HepG2 (cell line): Measurements from ENCODE around the gene SNED1. TPM values are rescaled to one million over a fixed set of nuclear protein-coding genes. Genes with fewer than 3 reads are reported as not detected.

Experiments used
- ATAC-seq: fragments of 200-7000 bp; cut with Tn5 transposase; 3 replicates; pipeline ENCODE4 v1.9.1; 2020; ENCODE audit warnings: mild to moderate bottlenecking, moderate library complexity
- BruUV-seq: library from RNA; stranded (reverse); fragments of 400-500 nt; replicated peaks from 2 replicates; lab custom pipeline; 2021; lab: Mats Ljungman, UMichigan
- CTCF ChIA-PET: fragments of 300-600 bp; formaldehyde crosslinking; extraction: SDS; loops from one replicate; lab custom pipeline; 2021; ENCODE audit warnings: low total read pairs, inconsistent platforms, low intra/inter-chr PET ratio; lab: Yijun Ruan, JAX
- POLR2A ChIA-PET: fragments of 350-600 bp; sonication (Branson Sonifier 250); formaldehyde crosslinking; loops from one replicate; lab custom pipeline; 2020; ENCODE audit warnings: antibody characterized with exemption, inconsistent platforms; lab: Yijun Ruan, JAX
- DNase-seq: peaks from one replicate; pipeline ENCODE4 v3.0.0-alpha.2; 2015; ENCODE audit warnings: low spot score
- FAIRE-seq: peaks from 3 replicates; lab custom pipeline; 2011; peaks lifted over from hg19 to GRCh38; lab: Jason Lieb, UNC
- H2AFZ ChIP-seq: one replicate; pipeline ENCODE4 v1.6.1; 2011; ENCODE audit warnings: low read length, inconsistent platforms
- H3K27ac ChIP-seq: fragments of 300-600 bp; 3 replicates; pipeline ENCODE4 v1.8.0; 2011; ENCODE audit warnings: mixed run types, mild to moderate bottlenecking, mixed read lengths, low read length, inconsistent platforms; ENCODE audit not compliant: insufficient read depth; ENCODE audit errors: extremely low read length
- H3K27me3 ChIP-seq, 2 experiments: fragments of 200-600 bp in 1 of 2; 2 replicates in 1 of 2; 3 replicates in 1 of 2; pipeline versions ENCODE4 v1.6.0 to v1.8.0; 2011; ENCODE audit warnings: low read length in 2 of 2, mild to moderate bottlenecking in 2 of 2, moderate library complexity in 2 of 2, inconsistent platforms in 1 of 2; ENCODE audit not compliant: insufficient read depth in 2 of 2, control insufficient read depth in 1 of 2
- H3K36me3 ChIP-seq, 2 experiments: fragments of 200-600 bp in 1 of 2; replicated peaks in 1 of 2; 2 replicates in 1 of 2; 3 replicates in 1 of 2; pipeline versions ENCODE4 v1.5.1 to v1.8.0; 2011; ENCODE audit warnings: low read length in 2 of 2, inconsistent platforms in 1 of 2; ENCODE audit not compliant: insufficient read depth in 2 of 2, control insufficient read depth in 1 of 2
- H3K4me1 ChIP-seq: 2 replicates; pipeline ENCODE4 v1.5.1; 2012; ENCODE audit warnings: low read length, inconsistent platforms; ENCODE audit not compliant: insufficient read depth
- H3K4me2 ChIP-seq: 2 replicates; pipeline ENCODE4 v1.6.0; 2011; ENCODE audit warnings: low read depth, low read length, inconsistent platforms
- H3K4me3 ChIP-seq, 3 experiments: fragments of 200-600 bp in 1 of 3; sonication (generic), shearing (Covaris generic) in 1 of 3; replicated peaks in 1 of 3; 2 replicates each; pipeline ENCODE4 v1.5.1; 2011 to 2016; ENCODE audit warnings: low read length in 3 of 3, inconsistent platforms in 2 of 3, low read depth in 2 of 3, mild to moderate bottlenecking in 2 of 3, control low read depth in 1 of 3, mixed read lengths in 1 of 3; ENCODE audit not compliant: insufficient read depth in 1 of 3
- H3K79me2 ChIP-seq: one replicate; pipeline ENCODE4 v1.6.1; 2011; ENCODE audit warnings: low read length, inconsistent platforms; ENCODE audit not compliant: insufficient read depth
- H3K9ac ChIP-seq: 2 replicates; pipeline ENCODE4 v1.6.0; 2011; ENCODE audit warnings: mild to moderate bottlenecking, low read depth, low read length, inconsistent platforms; ENCODE audit not compliant: insufficient read depth
- H3K9me3 ChIP-seq: 2 replicates; pipeline ENCODE4 v1.5.1; 2012; ENCODE audit warnings: mild to moderate bottlenecking, low read length
- H4K20me1 ChIP-seq: 2 replicates; pipeline ENCODE4 v1.6.0; 2011; ENCODE audit warnings: inconsistent platforms, mild to moderate bottlenecking, low read length, moderate library complexity; ENCODE audit not compliant: insufficient read depth
- CCDC6 ChIP-seq: sonication (generic); formaldehyde crosslinking; IDR thresholded peaks from 2 replicates; pipeline ENCODE4 v1.8.1; 2022; ENCODE audit warnings: mild to moderate bottlenecking, missing genetic modification reagents, moderate library complexity
- HDAC1 ChIP-seq: sonication (generic); formaldehyde crosslinking; IDR thresholded peaks from 2 replicates; pipeline ENCODE4 v1.5.1; 2020; ENCODE audit warnings: mild to moderate bottlenecking, missing genetic modification reagents
- KLF16 ChIP-seq, 2 experiments: sonication (generic) in 1 of 2; formaldehyde crosslinking in 1 of 2; IDR thresholded peaks; 2 replicates each; pipeline versions ENCODE4 v1.6.1 to v1.8.0; 2016 to 2023; ENCODE audit warnings: missing genetic modification reagents in 2 of 2, missing compliant biosample characterization in 1 of 2
- PAWR ChIP-seq: sonication (generic); formaldehyde crosslinking; IDR thresholded peaks from 2 replicates; pipeline ENCODE4 v1.4.0; 2020; ENCODE audit warnings: missing genetic modification reagents, mild to moderate bottlenecking, borderline replicate concordance
- PCBP1 ChIP-seq: fragments of 200-400 bp; formaldehyde crosslinking; IDR thresholded peaks from 2 replicates; pipeline ENCODE4 v1.6.1; 2017; ENCODE audit warnings: mild to moderate bottlenecking, low read depth, low read length, borderline replicate concordance
- PPARG ChIP-seq: conservative IDR thresholded peaks from 2 replicates; pipeline ENCODE4 v1.6.1; 2016; ENCODE audit warnings: missing biosample characterization, missing genetic modification reagents
- SAFB2 ChIP-seq: sonication (generic); formaldehyde crosslinking; IDR thresholded peaks from 2 replicates; pipeline ENCODE4 v1.5.1; 2020; ENCODE audit warnings: missing genetic modification reagents, low read depth, mild to moderate bottlenecking, borderline replicate concordance
- SIN3A ChIP-seq: IDR thresholded peaks from 2 replicates; pipeline ENCODE4 v1.6.1; 2011; ENCODE audit warnings: low read depth, mild to moderate bottlenecking, control low read depth, low read length, borderline replicate concordance
- STAG1 ChIP-seq: sonication (generic); formaldehyde crosslinking; IDR thresholded peaks from 2 replicates; pipeline ENCODE4 v1.4.0; 2020; ENCODE audit warnings: missing genetic modification reagents
- ZNF572 ChIP-seq: sonication (generic); formaldehyde crosslinking; IDR thresholded peaks from 2 replicates; pipeline ENCODE4 v1.5.1; 2020; ENCODE audit warnings: mild to moderate bottlenecking, missing genetic modification reagents
- ZNF746 ChIP-seq: sonication (generic); formaldehyde crosslinking; IDR thresholded peaks from 2 replicates; pipeline ENCODE4 v1.8.0; 2022; ENCODE audit warnings: mild to moderate bottlenecking, missing genetic modification reagents
- ZNF788 ChIP-seq: sonication (generic); formaldehyde crosslinking; IDR thresholded peaks from 2 replicates; pipeline ENCODE4 v1.5.0; 2020; ENCODE audit warnings: mild to moderate bottlenecking, missing genetic modification reagents, borderline replicate concordance
- ZNF883 ChIP-seq: sonication (generic); formaldehyde crosslinking; IDR thresholded peaks from 2 replicates; pipeline ENCODE4 v1.5.1; 2020; ENCODE audit warnings: mild to moderate bottlenecking, missing genetic modification reagents; ENCODE audit errors: not compliant biosample characterization
- ZSCAN25 ChIP-seq: sonication (generic); formaldehyde crosslinking; IDR thresholded peaks from 2 replicates; pipeline ENCODE4 v1.8.0; 2022; ENCODE audit warnings: mild to moderate bottlenecking, missing genetic modification reagents
- WGBS: methylation state at CpG from one replicate; pipeline ENCODE4 v1.1.6; 2017; ENCODE audit warnings: low lambda C conversion rate; 5-methylcytosine and 5-hydroxymethylcytosine counted together
- in situ Hi-C: cut with HindIII; loops from 2 replicates; pipeline ENCODE4 v1.10.0; 2017; ENCODE audit warnings: low pct_unique_long_range_greater_than_20kb; ENCODE audit not compliant: extremely low pct_ligation_motif_present
- intact Hi-C: fragments of 100-400 bp; cut with micrococcal nuclease; formaldehyde crosslinking; loops from one replicate; pipeline ENCODE4 v1.10.0; 2022; ENCODE audit not compliant: unreplicated experiment
- polyA plus RNA-seq, 8 experiments: library from polyadenylated mRNA; depleted of rRNA in 3 of 8; stranded (reverse) in 7 of 8; unstranded in 1 of 8; fragments of >200 nt; fragmentation: Illumina TruSeq in 4 of 8; extraction: Trizol in 4 of 8; gene quantifications; 2 replicates each; pipeline versions ENCODE4 v1.2.1 to v1.2.3, GENCODE V29; 2011 to 2016; ENCODE audit warnings: low read depth in 4 of 8, missing spikeins in 1 of 8, mixed read lengths in 1 of 8; ENCODE audit not compliant: insufficient read depth in 1 of 8
- total RNA-seq, 5 experiments: library from RNA; depleted of rRNA; stranded (reverse); fragments of >200 nt; fragmentation: Illumina TruSeq; extraction: Trizol; gene quantifications; 2 replicates each; pipeline ENCODE4 v1.2.3, GENCODE V29; 2016; ENCODE audit warnings: low read depth in 1 of 5
- TF ChIP-seq, protein P1 (sequence below): sonication (generic); formaldehyde crosslinking; IDR thresholded peaks from 2 replicates; pipeline ENCODE4 v1.5.1; 2020; ENCODE audit warnings: missing genetic modification reagents, mild to moderate bottlenecking, borderline replicate concordance
- TF ChIP-seq, protein P2 (sequence below): sonication (generic); formaldehyde crosslinking; IDR thresholded peaks from 2 replicates; pipeline ENCODE4 v1.4.0; 2020; ENCODE audit warnings: missing genetic modification reagents

The SNED1 gene
- total and polyA plus RNA-seq, 2 of the 13 experiments (the other 11 are each of a cell fraction or from before 2014, with no cell fraction given) = 0.15 to 0.65 TPM

- 0 out of 2 replicates have a peak, but pooled peaks have one; percentile 30 for TF ChIP-seq HDAC1 (CRISPR knock-in tag)
Measured at GRCh38 chr2:240967681-240968621, 30.5 kb upstream of the SNED1 start (continued).

GRCh38 chr2:240968731-240969624 lies 29.4 kb upstream of the SNED1 start:
- Histone ChIP-seq H3K4me2 (peak overlapping the region; percentile 61), H4K20me1 (no peaks in the 10 kb centered on the region), H3K4me1 (peaks cover 67% of the 10 kb centered on the region), H2AFZ (no peak overlapping the region), H3K9ac (peak overlapping the region; percentile 65), H3K9me3 (no peaks in the 10 kb centered on the region), H3K79me2 (no peaks in the 10 kb centered on the region), H3K4me3 (peak overlapping the region in 2 of 3 experiments; percentile 2 to 62; a peak in 3 of 6 replicates), H3K27ac (peak overlapping the region; percentile 65), H3K36me3 (no peaks in the 10 kb centered on the region), H3K27me3 (peaks cover 9 to 36% of the 10 kb centered on the region in 2 experiments; a peak in 4 of 5 replicates)
- WGBS = 22% methylated on average over 10 of the region's 15 CpGs
- POLR2A ChIA-PET = no interaction called here
- in situ Hi-C loops (no loop called here), intact Hi-C loops (loop anchor here (2.0 kb wide), 1 partner anchor 60 kb away; no protein-coding TSS in a partner anchor)
- FAIRE-seq = peak; percentile 96
- ATAC-seq = peak; percentile 86
- no TSS peak for BruUV-seq
- peak; percentile 71 for DNase-seq
- CTCF ChIA-PET = interaction anchor here (1.2 kb wide), 1 partner anchor 21 kb away, joined by 3 read pairs; no protein-coding TSS in a partner anchor
- TF ChIP-seq CCDC6 (CRISPR knock-in tag) = no peak
- no peak for TF ChIP-seq SAFB2
- peak in 1 of 2 experiments; percentile 38; a peak in 1 of 4 replicates for TF ChIP-seq KLF16 (CRISPR knock-in tag; IDR thresholded peaks at IDR 0.05)
- peak; percentile 67 for TF ChIP-seq STAG1 (CRISPR knock-in tag)
- TF ChIP-seq ZSCAN25 (CRISPR knock-in tag) = peak; percentile 100
- TF ChIP-seq ZNF746 (CRISPR knock-in tag) = no peak
- TF ChIP-seq ZNF883 = peak; percentile 84
- TF ChIP-seq PPARG (CRISPR knock-in tag) = peak; percentile 64
- peak; percentile 82; the same call in 1 of the 2 replicates for TF ChIP-seq ZNF788
- TF ChIP-seq PAWR (CRISPR knock-in tag) = 0 out of 2 replicates have a peak, but pooled peaks have one; percentile 56
- no peak for TF ChIP-seq SIN3A
- TF ChIP-seq, protein P1, sequence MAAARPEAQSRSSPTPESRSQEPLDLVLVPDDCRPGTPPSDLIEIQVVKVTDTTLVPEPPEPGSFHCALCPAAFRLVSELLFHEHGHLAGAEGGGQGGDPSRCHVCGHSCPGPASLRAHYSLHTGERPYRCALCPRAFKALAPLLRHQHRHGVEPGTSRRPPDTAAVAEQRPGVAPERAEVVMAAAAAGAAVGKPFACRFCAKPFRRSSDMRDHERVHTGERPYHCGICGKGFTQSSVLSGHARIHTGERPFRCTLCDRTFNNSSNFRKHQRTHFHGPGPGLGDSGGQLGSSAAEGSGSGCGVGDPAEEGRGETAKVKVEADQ (CRISPR knock-in tag) = 0 out of 2 replicates have a peak, but pooled peaks have one; percentile 55
- TF ChIP-seq ZNF572 = 0 out of 2 replicates have a peak, but pooled peaks have one; percentile 3
- TF ChIP-seq, protein P2, sequence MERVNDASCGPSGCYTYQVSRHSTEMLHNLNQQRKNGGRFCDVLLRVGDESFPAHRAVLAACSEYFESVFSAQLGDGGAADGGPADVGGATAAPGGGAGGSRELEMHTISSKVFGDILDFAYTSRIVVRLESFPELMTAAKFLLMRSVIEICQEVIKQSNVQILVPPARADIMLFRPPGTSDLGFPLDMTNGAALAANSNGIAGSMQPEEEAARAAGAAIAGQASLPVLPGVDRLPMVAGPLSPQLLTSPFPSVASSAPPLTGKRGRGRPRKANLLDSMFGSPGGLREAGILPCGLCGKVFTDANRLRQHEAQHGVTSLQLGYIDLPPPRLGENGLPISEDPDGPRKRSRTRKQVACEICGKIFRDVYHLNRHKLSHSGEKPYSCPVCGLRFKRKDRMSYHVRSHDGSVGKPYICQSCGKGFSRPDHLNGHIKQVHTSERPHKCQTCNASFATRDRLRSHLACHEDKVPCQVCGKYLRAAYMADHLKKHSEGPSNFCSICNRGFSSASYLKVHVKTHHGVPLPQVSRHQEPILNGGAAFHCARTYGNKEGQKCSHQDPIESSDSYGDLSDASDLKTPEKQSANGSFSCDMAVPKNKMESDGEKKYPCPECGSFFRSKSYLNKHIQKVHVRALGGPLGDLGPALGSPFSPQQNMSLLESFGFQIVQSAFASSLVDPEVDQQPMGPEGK (CRISPR knock-in tag) = peak; percentile 85
- TF ChIP-seq PCBP1 = 0 out of 2 replicates have a peak, but pooled peaks have one; percentile 74
